Peyer's patch (tissue), 4 donors: ENCODE results near the gene RCOR1. TPM values are rescaled to one million over a fixed set of nuclear protein-coding genes. Genes with fewer than 3 reads are reported as not detected.

Experiments used
- DNase-seq, 3 donors: peaks; one replicate each; pipeline ENCODE4 v3.0.0-alpha.2; 2017 to 2019
- H3K27ac ChIP-seq, 4 donors: fragments of 200-600 bp; sonication (generic); one replicate each; pipeline ENCODE4 v1.5.1; 2016 to 2019
- H3K27me3 ChIP-seq, 2 donors: fragments of 200-600 bp; sonication (generic); one replicate each; pipeline ENCODE4 v1.5.1; 2019
- H3K36me3 ChIP-seq, 3 donors: fragments of 200-600 bp; sonication (generic); one replicate each; pipeline ENCODE4 v1.5.1; 2016 to 2019
- H3K4me1 ChIP-seq, 4 donors: fragments of 200-600 bp; sonication (generic); one replicate each; pipeline ENCODE4 v1.5.1; 2016 to 2019
- H3K4me3 ChIP-seq, 4 donors: fragments of 200-600 bp; sonication (generic); 1 replicate in 3 of 4; 2 replicates in 1 of 4; pipeline ENCODE4 v1.5.1; 2016 to 2019; ENCODE audit warnings: mild to moderate bottlenecking in 1 of 4
- H3K9me3 ChIP-seq, 4 donors: fragments of 200-600 bp; sonication (generic); one replicate each; pipeline ENCODE4 v1.5.1; 2016 to 2019; ENCODE audit warnings: mild to moderate bottlenecking in 1 of 4
- POLR2A ChIP-seq, 2 donors: fragments of 450-650 bp; IDR thresholded peaks; one replicate each; pipeline ENCODE4 v1.5.1; 2017; ENCODE audit warnings: antibody characterized with exemption in 2 of 2, mild to moderate bottlenecking in 2 of 2, moderate library complexity in 2 of 2
- total RNA-seq, 4 donors: library from RNA; depleted of rRNA; stranded (reverse); fragments of >200 nt; gene quantifications; one replicate each; pipeline ENCODE4 v1.1.0, GENCODE V29; 2016
- TF ChIP-seq, protein P1 (sequence below), 6 experiments: fragments of 450-650 bp in 4 of 6; fragments of 200-600 bp in 2 of 6; sonication (generic) in 1 of 6; IDR thresholded peaks; one replicate each; pipeline ENCODE4 v1.5.1; 2017 to 2019; ENCODE audit warnings: antibody characterized with exemption in 6 of 6, mild to moderate bottlenecking in 3 of 6, moderate library complexity in 1 of 6

The RCOR1 gene
- total RNA-seq, 4 donors from 2014 or later = 16.5 to 26.3 (median 21.1) TPM

DNA sequence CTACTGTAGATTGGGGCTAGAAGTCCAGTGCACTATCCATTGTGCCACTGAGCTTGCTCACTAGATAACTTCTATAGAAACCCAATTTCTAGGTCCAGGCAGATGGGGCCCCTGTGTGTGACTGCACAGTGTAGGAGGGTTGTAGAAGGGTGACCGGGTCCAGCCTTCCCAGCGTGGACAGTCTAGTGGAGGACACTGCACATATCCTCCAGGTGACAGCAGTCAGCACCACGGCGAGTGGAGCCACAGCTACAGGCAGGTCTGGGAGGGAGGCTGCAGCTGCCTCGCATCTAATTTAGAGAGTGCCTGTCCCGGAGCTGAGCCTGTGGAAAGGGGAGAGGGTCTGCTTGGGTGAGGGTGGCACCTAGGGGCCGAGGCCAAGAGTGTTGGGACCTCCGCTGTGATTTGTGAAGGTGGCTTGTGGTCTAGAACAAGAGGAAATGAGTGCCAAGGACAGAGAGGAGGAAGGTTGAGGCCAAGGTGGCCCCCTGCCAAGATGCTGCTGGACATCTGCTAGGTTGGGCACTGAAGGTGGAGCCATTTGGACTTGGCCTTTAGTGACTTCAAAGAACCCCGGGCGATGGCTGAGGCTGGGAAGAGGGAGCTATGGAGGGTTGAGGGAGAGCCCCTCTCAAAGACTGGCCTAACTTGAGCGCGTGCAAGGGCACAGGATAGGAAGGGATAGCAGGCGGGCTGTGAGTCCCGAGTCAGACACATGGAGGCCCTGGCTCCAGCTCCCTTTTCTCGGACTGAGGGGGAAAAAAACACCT lies 138.8 kb downstream of the RCOR1 start:
- H3K36me3 ChIP-seq = peaks cover 0 to 46% (median 0%) of the 10 kb centered on the region in 3 donors
- H3K27ac ChIP-seq = no peak overlapping the region
- peak in 1 of 3 donors; percentile 7 for DNase-seq
- no peak overlapping the region for H3K4me3 ChIP-seq
- no peaks in the 10 kb centered on the region for H3K4me1 ChIP-seq
- H3K9me3 ChIP-seq = no peaks in the 10 kb centered on the region
- no peaks in the 10 kb centered on the region for H3K27me3 ChIP-seq
- TF ChIP-seq, protein P1, sequence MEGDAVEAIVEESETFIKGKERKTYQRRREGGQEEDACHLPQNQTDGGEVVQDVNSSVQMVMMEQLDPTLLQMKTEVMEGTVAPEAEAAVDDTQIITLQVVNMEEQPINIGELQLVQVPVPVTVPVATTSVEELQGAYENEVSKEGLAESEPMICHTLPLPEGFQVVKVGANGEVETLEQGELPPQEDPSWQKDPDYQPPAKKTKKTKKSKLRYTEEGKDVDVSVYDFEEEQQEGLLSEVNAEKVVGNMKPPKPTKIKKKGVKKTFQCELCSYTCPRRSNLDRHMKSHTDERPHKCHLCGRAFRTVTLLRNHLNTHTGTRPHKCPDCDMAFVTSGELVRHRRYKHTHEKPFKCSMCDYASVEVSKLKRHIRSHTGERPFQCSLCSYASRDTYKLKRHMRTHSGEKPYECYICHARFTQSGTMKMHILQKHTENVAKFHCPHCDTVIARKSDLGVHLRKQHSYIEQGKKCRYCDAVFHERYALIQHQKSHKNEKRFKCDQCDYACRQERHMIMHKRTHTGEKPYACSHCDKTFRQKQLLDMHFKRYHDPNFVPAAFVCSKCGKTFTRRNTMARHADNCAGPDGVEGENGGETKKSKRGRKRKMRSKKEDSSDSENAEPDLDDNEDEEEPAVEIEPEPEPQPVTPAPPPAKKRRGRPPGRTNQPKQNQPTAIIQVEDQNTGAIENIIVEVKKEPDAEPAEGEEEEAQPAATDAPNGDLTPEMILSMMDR (IDR thresholded peaks at IDR 0.05) = no peak
- no peak for TF ChIP-seq POLR2A (IDR thresholded peaks at IDR 0.05)

DNA sequence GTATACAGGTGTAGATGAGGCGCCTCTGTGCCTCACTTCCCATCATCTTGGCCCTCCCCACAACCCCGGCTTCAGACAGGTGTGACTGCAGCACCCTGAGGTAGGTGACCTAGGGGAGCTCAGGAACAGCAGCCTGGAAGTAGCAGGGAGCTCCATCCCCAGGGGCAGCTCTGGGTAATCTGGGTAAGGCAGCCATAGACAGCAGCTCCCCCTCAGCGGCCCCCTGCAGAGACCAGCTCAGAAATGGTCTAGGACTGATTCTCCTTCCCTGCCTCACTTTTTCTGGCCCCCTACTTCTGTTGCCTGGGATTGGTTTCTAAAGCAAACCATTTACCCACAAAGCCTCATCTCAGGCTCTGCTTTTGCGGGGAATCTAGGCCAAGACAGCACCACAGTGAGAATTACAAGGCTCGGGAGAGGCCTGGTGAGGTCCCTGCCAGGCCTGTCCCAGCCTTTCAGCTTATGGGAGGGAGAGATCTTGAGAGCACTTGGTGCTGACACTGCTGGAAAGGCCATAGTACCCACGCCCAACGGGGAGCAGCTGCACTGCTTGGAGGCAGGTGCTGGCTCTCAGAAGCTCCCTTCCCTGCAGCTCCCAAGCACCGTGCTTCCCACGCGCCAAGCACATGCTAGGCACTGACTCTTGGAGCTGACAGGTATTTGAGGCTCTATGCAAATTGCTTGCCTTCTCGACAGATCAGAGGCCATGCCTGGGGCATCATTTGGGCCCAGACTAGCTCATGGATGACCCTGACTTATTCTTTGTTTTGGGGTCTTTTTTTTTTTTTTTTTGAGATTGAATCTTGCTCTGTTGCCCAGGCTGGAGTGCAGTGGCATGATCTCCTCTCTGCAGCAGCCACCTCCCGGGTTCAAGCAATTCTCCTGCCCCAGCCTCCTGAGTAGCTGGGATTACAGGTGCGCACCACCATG lies 139.7 kb downstream of the RCOR1 start:
- peak in 1 of 3 donors; percentile 34 for DNase-seq

DNA sequence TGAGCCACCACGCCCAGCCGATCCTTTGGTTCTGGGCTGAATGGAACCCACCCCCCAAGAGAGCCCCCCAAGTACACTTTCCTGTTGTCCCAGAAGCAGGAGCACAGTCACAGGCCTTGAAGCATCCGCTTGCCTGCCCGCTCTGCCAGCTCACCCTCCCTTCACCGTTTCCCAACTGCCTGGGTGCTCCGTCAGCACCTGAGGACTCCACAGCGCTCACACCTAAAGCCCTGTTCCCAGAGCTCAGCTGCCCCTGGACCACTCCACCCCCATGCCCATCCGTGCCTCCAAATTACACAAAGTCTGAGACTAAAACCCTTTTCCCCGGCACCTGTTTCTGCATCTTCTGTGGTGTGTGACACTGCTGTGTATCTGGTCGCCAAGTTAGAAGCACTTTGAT lies 140.5 kb downstream of the RCOR1 start:
- no peak for TF ChIP-seq POLR2A (IDR thresholded peaks at IDR 0.05)
- TF ChIP-seq, protein P1 (IDR thresholded peaks at IDR 0.05) = no peak
- Histone ChIP-seq H3K9me3 (no peaks in the 10 kb centered on the region), H3K27ac (no peak overlapping the region), H3K4me1 (no peaks in the 10 kb centered on the region), H3K27me3 (no peaks in the 10 kb centered on the region), H3K4me3 (no peak overlapping the region), H3K36me3 (peaks cover 0 to 37% (median 0%) of the 10 kb centered on the region in 3 donors)
- DNase-seq = peak in 1 of 3 donors; percentile 35

More for the DNA sequence above, 139.7 kb downstream of the RCOR1 start:
- peaks cover 0 to 38% (median 0%) of the 10 kb centered on the region in 3 donors for H3K36me3 ChIP-seq
- no peaks in the 10 kb centered on the region for H3K4me1 ChIP-seq
- H3K4me3 ChIP-seq = no peak overlapping the region
- no peaks in the 10 kb centered on the region for H3K9me3 ChIP-seq
- TF ChIP-seq, protein P1 (IDR thresholded peaks at IDR 0.05) = no peak
- TF ChIP-seq POLR2A (IDR thresholded peaks at IDR 0.05) = no peak
- H3K27ac ChIP-seq = no peak overlapping the region
- H3K27me3 ChIP-seq = no peaks in the 10 kb centered on the region

DNA sequence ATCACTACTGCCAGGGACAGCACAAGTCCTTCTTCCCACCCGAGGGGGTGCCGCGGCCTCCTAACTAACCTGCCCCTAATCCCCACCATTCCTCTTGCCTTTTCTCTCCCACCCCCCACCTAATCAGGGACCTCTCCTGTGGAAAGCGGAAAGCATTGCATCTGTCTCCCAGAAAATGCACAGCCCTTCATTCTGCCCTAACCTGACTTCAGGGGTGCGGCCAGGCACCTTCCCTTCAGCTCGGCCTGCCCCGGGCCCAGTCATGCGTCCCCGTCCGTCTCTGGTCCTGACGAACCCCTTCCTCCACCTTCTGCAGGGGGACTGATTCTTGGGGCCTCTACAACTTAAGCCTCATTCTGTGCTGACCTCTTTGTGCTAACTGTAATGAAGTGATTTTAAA lies 140.9 kb downstream of the RCOR1 start:
- no peaks in the 10 kb centered on the region for H3K9me3 ChIP-seq
- TF ChIP-seq POLR2A (IDR thresholded peaks at IDR 0.05) = no peak
- TF ChIP-seq, protein P1 (IDR thresholded peaks at IDR 0.05) = no peak
- peaks cover 0 to 38% (median 0%) of the 10 kb centered on the region in 3 donors for H3K36me3 ChIP-seq
- DNase-seq = no peak
- no peak overlapping the region for H3K4me3 ChIP-seq
- no peaks in the 10 kb centered on the region for H3K4me1 ChIP-seq
- no peaks in the 10 kb centered on the region for H3K27me3 ChIP-seq
- no peak overlapping the region for H3K27ac ChIP-seq

DNA sequence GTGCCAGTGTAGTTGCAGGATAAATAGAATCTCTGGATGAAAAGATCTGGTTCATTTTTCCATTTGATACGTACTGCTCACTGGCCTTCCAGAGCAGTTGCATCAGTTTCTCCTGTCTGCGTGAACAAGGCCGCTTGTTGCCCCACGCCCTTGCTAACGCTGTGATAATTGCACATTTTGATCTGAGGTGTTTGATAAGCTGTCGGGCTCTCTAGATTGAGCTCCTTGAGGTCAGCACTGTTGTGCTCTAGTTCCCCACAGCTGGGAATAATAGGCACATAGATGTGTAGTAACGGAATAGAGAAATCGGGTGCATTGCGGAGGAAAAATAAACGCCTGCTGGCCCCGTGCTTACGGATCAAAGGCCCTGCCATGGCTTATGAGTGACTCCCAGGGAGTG lies 142.0 kb downstream of the RCOR1 start:
- no peak overlapping the region for H3K4me3 ChIP-seq
- peak in 1 of 3 donors; percentile 19 for DNase-seq
- no peaks in the 10 kb centered on the region for H3K4me1 ChIP-seq
- H3K27ac ChIP-seq = no peak overlapping the region
- H3K27me3 ChIP-seq = no peaks in the 10 kb centered on the region
- no peaks in the 10 kb centered on the region for H3K9me3 ChIP-seq
- peaks cover 0 to 32% (median 0%) of the 10 kb centered on the region in 3 donors for H3K36me3 ChIP-seq
- TF ChIP-seq POLR2A (IDR thresholded peaks at IDR 0.05) = no peak
- TF ChIP-seq, protein P1 (IDR thresholded peaks at IDR 0.05) = no peak
